GM23338 (cell line): ENCODE measurements around the gene ALDH3A2. TPM values are rescaled to one million over a fixed set of nuclear protein-coding genes. Genes with fewer than 3 reads are reported as not detected.
"Not testable (repeated sequence)": the region's sequence is repeated elsewhere in the genome, so short reads cannot be mapped to it uniquely, and the experiment has no call there.

Source experiments
- ATAC-seq: fragments of 200-7000 bp; cut with Tn5 transposase; 3 replicates; pipeline ENCODE4 v1.9.1; 2020
- DNase-seq: peaks from one replicate; pipeline ENCODE4 v3.0.0-alpha.2; 2015; ENCODE audit warnings: low spot score
- H2AFZ ChIP-seq: fragments of 200-600 bp; sonication (generic); 2 replicates; pipeline ENCODE4 v1.8.0; 2016; ENCODE audit warnings: antibody characterized with exemption, mild to moderate bottlenecking, moderate library complexity
- H3F3A ChIP-seq: fragments of 200-600 bp; sonication (generic); replicated peaks from 2 replicates; pipeline ENCODE4 v1.8.0; 2017; ENCODE audit warnings: antibody characterized with exemption, mixed run types, low read depth
- H3K27ac ChIP-seq: fragments of 200-600 bp; sonication (generic); 2 replicates; pipeline ENCODE4 v1.6.1; 2016; ENCODE audit warnings: low read depth
- H3K27me3 ChIP-seq: fragments of 200-600 bp; sonication (generic); 2 replicates; pipeline ENCODE4 v1.8.0; 2016; ENCODE audit warnings: mild to moderate bottlenecking, mixed run types, moderate library complexity; ENCODE audit not compliant: insufficient read depth
- H3K36me3 ChIP-seq: fragments of 200-600 bp; sonication (generic); 2 replicates; pipeline ENCODE4 v1.8.0; 2016; ENCODE audit warnings: mild to moderate bottlenecking; ENCODE audit not compliant: insufficient read depth
- H3K4me1 ChIP-seq: fragments of 200-600 bp; sonication (generic); 2 replicates; pipeline ENCODE4 v1.8.0; 2016; ENCODE audit warnings: mild to moderate bottlenecking, moderate library complexity; ENCODE audit not compliant: insufficient read depth
- H3K4me2 ChIP-seq: fragments of 200-600 bp; sonication (generic); 2 replicates; pipeline ENCODE4 v1.7.1; 2017; ENCODE audit warnings: mixed run types
- H3K4me3 ChIP-seq: fragments of 200-600 bp; sonication (generic); 2 replicates; pipeline ENCODE4 v1.6.1; 2016; ENCODE audit warnings: mixed run types
- H3K79me2 ChIP-seq: fragments of 200-600 bp; sonication (generic); replicated peaks from 2 replicates; pipeline ENCODE4 v1.8.0; 2017; ENCODE audit warnings: mild to moderate bottlenecking; ENCODE audit not compliant: insufficient read depth
- H3K9me2 ChIP-seq: fragments of 200-600 bp; sonication (generic); 2 replicates; pipeline ENCODE4 v1.8.0; 2017; ENCODE audit not compliant: insufficient read depth
- H4K20me1 ChIP-seq: fragments of 200-600 bp; sonication (generic); replicated peaks from 2 replicates; pipeline ENCODE4 v1.8.0; 2017; ENCODE audit warnings: mild to moderate bottlenecking; ENCODE audit not compliant: insufficient read depth
- H3K27ac Mint-ChIP-seq: 2 replicates; pipeline ENCODE4 v1.8.0; 2020; ENCODE audit warnings: inconsistent platforms, mild to moderate bottlenecking, moderate library complexity, mixed read lengths
- H3K27me3 Mint-ChIP-seq: 3 replicates; pipeline ENCODE4 v1.8.0; 2022; ENCODE audit warnings: low read depth, mild to moderate bottlenecking, moderate library complexity, mixed read lengths, inconsistent platforms; ENCODE audit not compliant: insufficient read depth, poor library complexity
- H3K36me3 Mint-ChIP-seq: 3 replicates; pipeline ENCODE4 v1.8.0; 2021; ENCODE audit warnings: low read depth, mild to moderate bottlenecking, inconsistent platforms, moderate library complexity, mixed read lengths
- H3K4me1 Mint-ChIP-seq: 3 replicates; pipeline ENCODE4 v1.8.0; 2020; ENCODE audit warnings: mild to moderate bottlenecking, inconsistent platforms, mixed read lengths
- H3K4me3 Mint-ChIP-seq: 3 replicates; pipeline ENCODE4 v1.8.0; 2021; ENCODE audit warnings: moderate library complexity, mild to moderate bottlenecking, inconsistent platforms, mixed read lengths
- H3K9me3 Mint-ChIP-seq: 3 replicates; pipeline ENCODE4 v1.8.0; 2020; ENCODE audit warnings: moderate library complexity, mild to moderate bottlenecking, inconsistent platforms, mixed read lengths
- polyA plus RNA-seq: library from polyadenylated mRNA; unstranded; fragments of >200 nt; fragmentation: Nextera tagmentation; extraction: Ambion mirVana; gene quantifications from 2 replicates; pipeline ENCODE4 v1.2.1, GENCODE V29; 2016
- total RNA-seq: library from RNA; depleted of rRNA; stranded (reverse); fragments of >200 nt; shearing (Covaris generic); gene quantifications from 2 replicates; pipeline ENCODE4 v1.2.3, GENCODE V29; 2014
- TF ChIP-seq, protein P1 (sequence below): fragments of 250-450 bp; sonication (Bioruptor Pico); IDR thresholded peaks from 2 replicates; pipeline ENCODE4 v1.5.0; 2020; ENCODE audit warnings: mild to moderate bottlenecking, moderate library complexity
- TF ChIP-seq, protein P2 (sequence below): IDR thresholded peaks from one replicate; pipeline ENCODE4 v1.6.1; 2018; ENCODE audit warnings: antibody characterized with exemption; ENCODE audit not compliant: unreplicated experiment

ALDH3A2 gene
- total and polyA plus RNA-seq, 2 experiments from 2014 or later = 31.3 to 159 TPM

DNA sequence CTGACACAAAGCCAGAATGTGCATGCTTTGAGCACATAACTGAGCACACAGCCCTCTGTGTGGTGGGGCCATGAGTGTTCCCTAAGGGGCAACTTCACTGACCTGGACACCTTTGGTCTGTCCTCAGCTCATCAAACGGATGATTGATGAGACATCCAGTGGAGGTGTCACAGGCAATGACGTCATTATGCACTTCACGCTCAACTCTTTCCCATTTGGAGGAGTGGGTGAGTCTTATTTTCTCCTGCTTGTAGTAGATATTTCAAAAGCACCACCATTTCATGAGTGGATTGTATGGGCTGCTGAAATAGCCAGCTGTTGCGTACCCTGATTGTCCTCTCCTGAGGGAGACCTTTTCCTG lies 16.2 kb downstream of the ALDH3A2 start (continued):
- TF ChIP-seq, protein P1, sequence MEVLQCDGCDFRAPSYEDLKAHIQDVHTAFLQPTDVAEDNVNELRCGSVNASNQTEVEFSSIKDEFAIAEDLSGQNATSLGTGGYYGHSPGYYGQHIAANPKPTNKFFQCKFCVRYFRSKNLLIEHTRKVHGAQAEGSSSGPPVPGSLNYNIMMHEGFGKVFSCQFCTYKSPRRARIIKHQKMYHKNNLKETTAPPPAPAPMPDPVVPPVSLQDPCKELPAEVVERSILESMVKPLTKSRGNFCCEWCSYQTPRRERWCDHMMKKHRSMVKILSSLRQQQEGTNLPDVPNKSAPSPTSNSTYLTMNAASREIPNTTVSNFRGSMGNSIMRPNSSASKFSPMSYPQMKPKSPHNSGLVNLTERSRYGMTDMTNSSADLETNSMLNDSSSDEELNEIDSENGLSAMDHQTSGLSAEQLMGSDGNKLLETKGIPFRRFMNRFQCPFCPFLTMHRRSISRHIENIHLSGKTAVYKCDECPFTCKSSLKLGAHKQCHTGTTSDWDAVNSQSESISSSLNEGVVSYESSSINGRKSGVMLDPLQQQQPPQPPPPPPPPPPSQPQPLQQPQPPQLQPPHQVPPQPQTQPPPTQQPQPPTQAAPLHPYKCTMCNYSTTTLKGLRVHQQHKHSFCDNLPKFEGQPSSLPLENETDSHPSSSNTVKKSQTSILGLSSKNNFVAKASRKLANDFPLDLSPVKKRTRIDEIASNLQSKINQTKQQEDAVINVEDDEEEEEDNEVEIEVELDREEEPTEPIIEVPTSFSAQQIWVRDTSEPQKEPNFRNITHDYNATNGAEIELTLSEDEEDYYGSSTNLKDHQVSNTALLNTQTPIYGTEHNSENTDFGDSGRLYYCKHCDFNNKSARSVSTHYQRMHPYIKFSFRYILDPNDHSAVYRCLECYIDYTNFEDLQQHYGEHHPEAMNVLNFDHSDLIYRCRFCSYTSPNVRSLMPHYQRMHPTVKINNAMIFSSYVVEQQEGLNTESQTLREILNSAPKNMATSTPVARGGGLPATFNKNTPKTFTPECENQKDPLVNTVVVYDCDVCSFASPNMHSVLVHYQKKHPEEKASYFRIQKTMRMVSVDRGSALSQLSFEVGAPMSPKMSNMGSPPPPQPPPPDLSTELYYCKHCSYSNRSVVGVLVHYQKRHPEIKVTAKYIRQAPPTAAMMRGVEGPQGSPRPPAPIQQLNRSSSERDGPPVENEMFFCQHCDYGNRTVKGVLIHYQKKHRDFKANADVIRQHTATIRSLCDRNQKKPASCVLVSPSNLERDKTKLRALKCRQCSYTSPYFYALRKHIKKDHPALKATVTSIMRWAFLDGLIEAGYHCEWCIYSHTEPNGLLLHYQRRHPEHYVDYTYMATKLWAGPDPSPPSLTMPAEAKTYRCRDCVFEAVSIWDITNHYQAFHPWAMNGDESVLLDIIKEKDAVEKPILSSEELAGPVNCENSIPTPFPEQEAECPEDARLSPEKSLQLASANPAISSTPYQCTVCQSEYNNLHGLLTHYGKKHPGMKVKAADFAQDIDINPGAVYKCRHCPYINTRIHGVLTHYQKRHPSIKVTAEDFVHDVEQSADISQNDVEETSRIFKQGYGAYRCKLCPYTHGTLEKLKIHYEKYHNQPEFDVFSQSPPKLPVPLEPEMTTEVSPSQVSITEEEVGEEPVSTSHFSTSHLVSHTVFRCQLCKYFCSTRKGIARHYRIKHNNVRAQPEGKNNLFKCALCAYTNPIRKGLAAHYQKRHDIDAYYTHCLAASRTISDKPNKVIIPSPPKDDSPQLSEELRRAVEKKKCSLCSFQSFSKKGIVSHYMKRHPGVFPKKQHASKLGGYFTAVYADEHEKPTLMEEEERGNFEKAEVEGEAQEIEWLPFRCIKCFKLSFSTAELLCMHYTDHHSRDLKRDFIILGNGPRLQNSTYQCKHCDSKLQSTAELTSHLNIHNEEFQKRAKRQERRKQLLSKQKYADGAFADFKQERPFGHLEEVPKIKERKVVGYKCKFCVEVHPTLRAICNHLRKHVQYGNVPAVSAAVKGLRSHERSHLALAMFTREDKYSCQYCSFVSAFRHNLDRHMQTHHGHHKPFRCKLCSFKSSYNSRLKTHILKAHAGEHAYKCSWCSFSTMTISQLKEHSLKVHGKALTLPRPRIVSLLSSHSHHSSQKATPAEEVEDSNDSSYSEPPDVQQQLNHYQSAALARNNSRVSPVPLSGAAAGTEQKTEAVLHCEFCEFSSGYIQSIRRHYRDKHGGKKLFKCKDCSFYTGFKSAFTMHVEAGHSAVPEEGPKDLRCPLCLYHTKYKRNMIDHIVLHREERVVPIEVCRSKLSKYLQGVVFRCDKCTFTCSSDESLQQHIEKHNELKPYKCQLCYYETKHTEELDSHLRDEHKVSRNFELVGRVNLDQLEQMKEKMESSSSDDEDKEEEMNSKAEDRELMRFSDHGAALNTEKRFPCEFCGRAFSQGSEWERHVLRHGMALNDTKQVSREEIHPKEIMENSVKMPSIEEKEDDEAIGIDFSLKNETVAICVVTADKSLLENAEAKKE (CRISPR knock-in tag) = no peak
- TF ChIP-seq, protein P2, sequence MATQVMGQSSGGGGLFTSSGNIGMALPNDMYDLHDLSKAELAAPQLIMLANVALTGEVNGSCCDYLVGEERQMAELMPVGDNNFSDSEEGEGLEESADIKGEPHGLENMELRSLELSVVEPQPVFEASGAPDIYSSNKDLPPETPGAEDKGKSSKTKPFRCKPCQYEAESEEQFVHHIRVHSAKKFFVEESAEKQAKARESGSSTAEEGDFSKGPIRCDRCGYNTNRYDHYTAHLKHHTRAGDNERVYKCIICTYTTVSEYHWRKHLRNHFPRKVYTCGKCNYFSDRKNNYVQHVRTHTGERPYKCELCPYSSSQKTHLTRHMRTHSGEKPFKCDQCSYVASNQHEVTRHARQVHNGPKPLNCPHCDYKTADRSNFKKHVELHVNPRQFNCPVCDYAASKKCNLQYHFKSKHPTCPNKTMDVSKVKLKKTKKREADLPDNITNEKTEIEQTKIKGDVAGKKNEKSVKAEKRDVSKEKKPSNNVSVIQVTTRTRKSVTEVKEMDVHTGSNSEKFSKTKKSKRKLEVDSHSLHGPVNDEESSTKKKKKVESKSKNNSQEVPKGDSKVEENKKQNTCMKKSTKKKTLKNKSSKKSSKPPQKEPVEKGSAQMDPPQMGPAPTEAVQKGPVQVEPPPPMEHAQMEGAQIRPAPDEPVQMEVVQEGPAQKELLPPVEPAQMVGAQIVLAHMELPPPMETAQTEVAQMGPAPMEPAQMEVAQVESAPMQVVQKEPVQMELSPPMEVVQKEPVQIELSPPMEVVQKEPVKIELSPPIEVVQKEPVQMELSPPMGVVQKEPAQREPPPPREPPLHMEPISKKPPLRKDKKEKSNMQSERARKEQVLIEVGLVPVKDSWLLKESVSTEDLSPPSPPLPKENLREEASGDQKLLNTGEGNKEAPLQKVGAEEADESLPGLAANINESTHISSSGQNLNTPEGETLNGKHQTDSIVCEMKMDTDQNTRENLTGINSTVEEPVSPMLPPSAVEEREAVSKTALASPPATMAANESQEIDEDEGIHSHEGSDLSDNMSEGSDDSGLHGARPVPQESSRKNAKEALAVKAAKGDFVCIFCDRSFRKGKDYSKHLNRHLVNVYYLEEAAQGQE = no peak

DNA sequence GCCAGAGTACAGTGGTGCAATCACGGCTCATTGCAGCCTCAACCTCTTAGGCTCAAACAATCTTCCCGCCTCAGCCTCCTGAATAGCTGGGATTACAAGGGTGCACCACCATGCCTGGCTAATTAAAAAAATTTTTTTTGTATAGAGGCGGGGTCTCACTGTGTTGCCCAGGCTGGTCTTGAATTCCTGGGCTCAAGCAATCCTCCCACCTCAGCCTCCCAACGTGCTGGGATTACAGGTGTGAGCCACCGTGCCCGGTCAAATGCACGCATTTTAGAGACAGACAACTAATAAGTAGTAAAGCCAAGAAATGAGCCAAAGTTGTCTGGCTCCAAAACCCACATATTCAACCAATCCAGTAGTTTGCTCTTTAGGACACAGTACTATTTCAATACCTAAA lies 21.1 kb downstream of the ALDH3A2 start:
- not testable (repeated sequence) for H3K27ac ChIP-seq, DNase-seq, H3K4me1 Mint-ChIP-seq, H3F3A ChIP-seq, ATAC-seq, H3K27me3 Mint-ChIP-seq, H3K4me3 ChIP-seq, H2AFZ ChIP-seq, H3K4me2 ChIP-seq, H3K4me3 Mint-ChIP-seq, H3K4me1 ChIP-seq, H3K9me2 ChIP-seq, H3K27ac Mint-ChIP-seq, H3K27me3 ChIP-seq, H4K20me1 ChIP-seq, H3K9me3 Mint-ChIP-seq, H3K79me2 ChIP-seq, H3K36me3 ChIP-seq
- H3K36me3 Mint-ChIP-seq = peaks cover 61% of the 10 kb centered on the region
